ENCODE data around the gene SIRT3.
A peak's percentile ranks its signal among the peaks of the same experiment; 100 is the strongest.

The SIRT3 gene

DNA sequence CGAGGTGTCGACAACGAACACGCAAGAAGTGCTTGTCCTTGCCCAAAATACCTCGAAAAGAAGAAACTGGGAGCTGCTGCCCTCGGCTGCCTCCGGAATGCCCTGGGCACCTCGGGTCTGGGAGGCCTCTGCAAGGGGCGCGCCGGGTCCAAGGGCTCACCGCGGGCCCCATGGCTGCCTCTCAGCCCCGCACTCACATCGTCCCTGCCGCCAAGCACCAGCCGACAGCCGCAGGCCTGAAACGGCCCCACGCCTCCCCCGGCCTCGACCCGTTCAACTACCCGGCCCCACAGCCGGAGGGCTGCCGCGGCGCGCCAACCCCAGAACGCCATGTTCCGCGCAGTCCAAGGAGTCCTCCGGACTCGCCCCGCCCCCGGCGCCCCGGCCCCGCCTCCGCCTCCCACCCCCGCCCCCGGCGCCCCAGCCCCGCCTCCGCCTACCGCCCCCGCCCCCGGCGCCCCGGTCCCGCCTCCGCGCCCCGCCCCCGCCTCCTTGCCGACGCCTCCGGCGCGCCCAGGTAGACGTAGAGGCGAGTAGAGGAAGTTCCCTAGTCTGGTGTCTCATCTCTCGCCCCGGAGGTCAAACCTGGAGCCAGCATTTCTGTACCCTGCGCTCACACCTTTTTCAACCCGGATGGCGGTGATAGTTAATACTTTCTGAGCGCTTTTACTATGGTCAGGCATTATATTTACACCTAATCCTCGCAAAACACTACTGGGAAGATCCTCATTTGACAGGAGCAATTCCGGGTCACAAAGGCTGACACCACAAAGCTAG lies at the start of gene SIRT3:
SIRT3 (minus strand) TSS at position 346 of the 777 bp plus-strand sequence; CDS start at position 332, 14 bp downstream.
- DNase-seq (ENCODE audit: low spot score) = peak; percentile 91

GRCh38 chr11:285894-286220 lies 49.7 kb upstream of the SIRT3 start:
- DNase-seq (ENCODE audit: low spot score) = no peak

- DNase-seq (ENCODE audit: low spot score) = no peak
These were observed 49.1 kb upstream of the SIRT3 start for GRCh38 chr11:285021-285893.

GRCh38 chr11:284105-285020 lies 48.2 kb upstream of the SIRT3 start:
- DNase-seq (ENCODE audit: low spot score) = no peak

DNA sequence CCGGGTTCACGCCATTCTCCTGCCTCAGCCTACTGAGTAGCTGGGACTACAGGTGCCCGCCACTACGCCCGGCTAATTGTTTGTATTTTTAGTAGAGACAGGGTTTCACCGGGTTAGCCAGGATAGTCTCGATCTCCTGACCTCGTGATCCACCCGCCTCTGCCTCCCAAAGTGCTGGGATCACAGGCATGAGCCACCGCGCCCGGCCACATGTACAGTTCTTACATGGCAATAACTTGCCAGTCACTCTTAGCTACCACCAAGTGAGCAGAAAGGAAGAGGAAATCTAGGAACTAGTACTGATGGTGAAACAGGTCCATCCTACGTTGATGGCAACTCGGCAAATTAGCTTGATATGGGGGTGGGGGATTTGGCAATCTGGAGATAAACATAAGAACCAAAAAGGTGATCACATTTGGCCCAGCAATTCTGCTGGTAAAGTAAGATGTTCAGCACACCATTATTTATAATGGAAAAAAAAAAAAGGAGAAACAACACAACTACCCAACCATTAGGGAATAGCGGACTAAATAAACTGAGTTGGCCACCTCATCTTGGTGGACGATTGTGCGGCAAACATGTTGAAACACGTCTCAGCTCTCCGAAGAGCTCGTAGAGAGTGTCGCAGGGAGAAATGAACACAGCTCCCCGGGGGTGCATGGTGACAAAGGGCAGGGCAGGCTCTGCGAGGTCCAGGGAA lies 47.4 kb upstream of the SIRT3 start:
- no peak for DNase-seq (ENCODE audit: low spot score)

- no peak for DNase-seq (ENCODE audit: low spot score)
These were observed 46.7 kb upstream of the SIRT3 start for GRCh38 chr11:282630-283360.

DNA sequence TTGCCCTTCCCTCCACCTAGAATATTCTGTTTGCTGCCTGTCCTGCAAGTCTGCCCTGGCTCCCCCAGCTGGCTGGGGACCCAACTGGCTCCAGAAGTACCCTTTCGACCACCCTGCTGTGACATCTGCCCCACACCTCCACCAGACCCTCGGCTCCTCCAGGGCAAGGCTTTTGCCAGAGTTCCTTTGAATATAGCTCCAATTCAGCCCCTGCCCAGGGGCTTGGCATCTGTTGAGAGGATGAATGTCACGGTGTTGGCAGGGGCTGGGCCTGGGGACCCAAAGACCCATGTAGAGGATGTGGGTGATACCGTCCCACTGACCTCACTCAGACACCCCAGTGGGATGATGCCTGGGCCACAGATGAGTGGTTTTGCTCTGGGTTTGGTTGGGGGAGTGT lies 46.0 kb upstream of the SIRT3 start:
- DNase-seq (ENCODE audit: low spot score) = no peak

DNA sequence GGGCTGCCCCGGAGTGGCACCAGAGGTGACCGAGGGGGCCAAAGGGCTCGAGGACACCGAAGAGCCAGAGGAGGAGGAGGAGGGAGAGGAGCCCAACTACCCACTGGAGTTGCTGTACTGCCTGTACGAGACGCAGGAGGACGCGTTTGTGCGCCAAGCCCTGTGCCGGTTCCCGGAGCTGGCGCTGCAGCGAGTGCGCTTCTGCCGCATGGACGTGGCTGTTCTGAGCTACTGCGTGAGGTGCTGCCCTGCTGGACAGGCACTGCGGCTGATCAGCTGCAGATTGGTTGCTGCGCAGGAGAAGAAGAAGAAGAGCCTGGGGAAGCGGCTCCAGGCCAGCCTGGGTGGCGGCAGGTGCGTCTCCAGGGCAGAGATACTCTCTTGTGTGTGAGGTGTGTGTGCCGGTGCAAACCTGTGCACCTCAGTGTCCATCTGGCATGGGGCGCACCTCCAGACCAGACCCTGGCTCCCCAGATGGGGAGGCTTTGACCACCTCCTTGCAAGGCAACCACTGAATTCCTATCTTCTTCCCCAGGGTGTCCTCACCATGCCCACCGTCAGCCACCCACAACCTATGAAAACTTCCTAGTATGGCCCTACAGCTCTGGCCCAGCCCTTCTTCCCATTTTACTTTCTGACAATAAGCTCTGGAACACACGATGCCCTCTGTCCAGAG lies 45.5 kb upstream of the SIRT3 start:
- no peak for DNase-seq (ENCODE audit: low spot score)

GRCh38 chr11:280706-281485 lies 44.8 kb upstream of the SIRT3 start:
- DNase-seq (ENCODE audit: low spot score) = no peak

GRCh38 chr11:279966-280705 lies 44.0 kb upstream of the SIRT3 start:
- DNase-seq (ENCODE audit: low spot score) = peak; percentile 48

DNA sequence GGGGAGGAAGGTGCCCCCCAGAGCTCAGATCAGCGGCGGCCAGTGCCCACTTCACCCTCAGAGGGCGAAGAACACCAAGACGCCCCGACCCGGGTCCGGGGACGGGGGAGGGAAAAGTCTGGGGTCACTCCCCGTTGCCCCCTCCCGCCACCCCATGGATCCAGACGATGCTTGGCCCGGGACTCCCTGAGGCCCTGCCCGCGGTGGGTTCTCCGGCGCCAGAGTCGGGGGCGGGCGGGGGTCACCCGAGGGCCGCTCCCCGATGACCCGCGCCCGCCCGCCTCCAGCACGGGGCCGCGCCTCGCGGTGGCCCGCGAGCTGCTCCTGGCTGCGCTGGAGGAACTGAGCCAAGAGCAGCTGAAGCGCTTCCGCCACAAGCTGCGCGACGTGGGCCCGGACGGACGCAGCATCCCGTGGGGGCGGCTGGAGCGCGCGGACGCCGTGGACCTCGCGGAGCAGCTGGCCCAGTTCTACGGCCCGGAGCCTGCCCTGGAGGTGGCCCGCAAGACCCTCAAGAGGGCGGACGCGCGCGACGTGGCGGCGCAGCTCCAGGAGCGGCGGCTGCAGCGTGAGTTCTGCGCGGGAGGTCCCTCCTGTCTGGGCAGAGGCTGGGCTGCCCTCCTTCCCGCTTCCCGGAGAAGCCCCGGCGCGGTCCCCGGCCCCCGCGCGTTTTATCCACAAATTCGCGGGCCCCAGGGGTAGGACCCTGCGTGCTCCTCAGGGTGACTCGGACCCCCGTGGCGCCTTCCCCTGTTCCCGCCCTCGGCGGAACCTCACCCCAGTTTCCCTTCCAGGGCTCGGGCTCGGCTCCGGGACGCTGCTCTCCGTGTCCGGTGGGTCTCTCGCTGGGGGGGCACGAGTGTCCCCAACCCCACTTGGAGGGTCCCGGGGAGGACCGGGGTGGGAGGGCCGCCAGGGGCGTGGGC lies 43.2 kb upstream of the SIRT3 start:
- no peak for DNase-seq (ENCODE audit: low spot score)

DNA sequence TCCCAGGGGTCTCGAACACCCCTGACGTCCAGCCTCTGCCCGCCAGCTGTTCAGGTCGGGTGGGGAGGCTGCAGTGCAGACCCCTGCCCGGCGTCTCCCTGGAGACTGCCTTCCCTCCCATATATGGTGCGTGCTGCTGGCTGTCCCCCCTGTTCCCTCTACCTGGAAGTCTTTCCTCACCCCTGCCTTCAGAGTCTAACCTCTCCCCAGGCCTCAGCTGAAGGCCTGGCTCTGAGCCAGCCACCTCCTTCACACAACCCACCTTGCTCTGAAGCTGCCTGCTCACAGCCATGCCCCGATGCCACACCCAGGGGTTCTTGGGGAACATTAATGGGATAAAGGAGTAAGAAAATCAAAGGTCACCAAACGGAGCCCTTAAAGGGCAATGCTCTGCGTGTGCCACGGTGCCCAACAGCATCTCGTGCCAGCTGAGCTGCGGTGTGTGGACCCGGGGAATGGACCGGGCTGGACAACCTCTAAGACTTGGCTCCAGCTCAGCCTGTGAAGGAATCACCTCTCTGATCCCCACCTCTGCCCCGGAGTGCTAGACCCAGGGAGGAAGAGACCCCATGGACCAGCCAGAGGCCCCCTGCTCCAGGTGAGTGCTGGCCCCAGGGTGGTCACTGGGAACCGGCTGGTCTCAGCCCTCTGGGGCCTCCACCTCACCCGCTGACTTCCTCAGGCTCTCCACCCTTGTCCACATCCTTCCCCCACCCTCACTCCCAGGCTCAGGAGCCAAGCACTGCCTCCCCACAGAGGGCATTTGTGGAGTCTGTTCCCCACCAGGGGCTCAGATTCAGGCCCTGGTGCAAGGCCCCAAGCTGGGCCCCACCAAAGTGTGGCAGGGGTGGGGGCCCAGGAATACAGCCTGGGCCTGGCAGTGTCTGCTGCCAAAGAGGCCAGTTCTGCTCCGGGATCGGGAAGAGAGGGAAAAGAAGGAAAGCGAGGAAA lies 42.1 kb upstream of the SIRT3 start, which contains the start of gene NLRP6:
NLRP6 (plus strand) TSS at position 407 of the 951 bp plus-strand sequence; CDS start at position 570, 163 bp downstream.
- DNase-seq (ENCODE audit: low spot score) = no peak

DNA sequence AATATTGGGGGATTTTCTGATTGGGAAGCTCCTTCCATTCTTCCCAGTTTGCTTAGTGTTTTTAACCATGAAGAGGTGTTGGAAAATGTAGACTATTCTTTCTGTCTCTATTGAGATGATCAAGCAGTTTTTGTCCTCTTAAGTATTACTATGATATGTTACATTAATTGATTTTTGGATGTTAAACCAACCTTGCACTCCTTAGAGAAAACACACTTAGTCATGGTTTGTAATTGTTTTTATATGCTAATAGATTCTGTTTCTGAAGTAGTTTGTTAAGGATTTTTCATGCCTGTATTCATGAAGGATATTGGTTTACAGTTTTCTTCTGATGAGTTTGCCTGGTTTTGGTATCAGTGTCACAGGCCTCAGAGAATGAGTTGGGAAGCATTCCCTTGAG lies 40.1 kb upstream of the SIRT3 start:
- DNase-seq (ENCODE audit: low spot score) = no peak

DNA sequence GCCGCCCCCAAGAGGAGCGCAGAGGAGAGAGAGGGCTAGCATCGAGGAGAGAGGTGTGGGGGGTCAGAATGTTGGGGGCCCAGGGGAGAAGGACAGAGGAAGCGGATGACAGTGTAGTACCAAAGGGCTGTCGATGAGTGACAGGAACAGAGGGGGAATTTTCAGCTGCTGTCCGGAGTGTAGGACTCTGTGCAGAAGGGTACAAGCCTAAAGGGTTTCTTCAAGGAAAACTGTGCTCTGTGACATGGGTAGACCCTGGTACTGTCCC lies 36.7 kb upstream of the SIRT3 start:
- no peak for DNase-seq (ENCODE audit: low spot score)

DNA sequence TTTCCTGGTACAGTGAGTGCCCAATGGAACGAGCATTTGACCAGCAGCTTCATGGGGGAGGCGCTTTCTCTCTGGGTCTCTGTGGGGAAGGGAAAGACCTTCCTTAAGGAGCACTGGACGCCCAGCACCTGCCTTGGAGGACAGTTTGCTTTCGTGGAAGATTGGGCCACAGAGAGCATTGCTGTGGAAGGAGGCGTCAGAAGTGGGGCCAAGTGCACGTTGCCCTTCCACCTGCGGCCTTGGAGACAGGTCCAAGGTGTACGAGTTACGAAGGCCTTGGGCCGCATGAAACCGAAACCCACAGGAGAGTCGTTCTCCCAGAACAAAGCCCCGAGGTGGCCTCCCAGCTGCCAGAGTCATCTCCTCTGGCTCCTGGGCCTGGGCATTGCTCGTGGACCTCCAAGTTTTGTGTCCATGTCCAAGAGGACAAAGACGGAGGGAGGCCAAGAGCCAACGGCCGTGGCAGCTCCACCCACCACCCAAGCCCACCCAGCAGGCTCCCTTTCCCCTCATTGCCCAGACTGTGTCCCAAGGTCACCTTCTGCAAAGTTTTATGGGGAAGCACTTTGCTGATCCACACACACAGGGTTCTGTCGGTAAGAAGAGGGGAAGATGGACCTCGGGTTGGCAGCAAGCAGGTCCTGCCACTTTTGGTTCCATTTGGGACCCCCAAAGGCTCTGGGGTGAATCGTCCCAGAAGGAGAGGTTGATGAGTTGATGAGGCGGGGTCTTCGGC lies 36.2 kb upstream of the SIRT3 start:
- no peak for DNase-seq (ENCODE audit: low spot score)

GRCh38 chr11:271319-271715 lies 35.2 kb upstream of the SIRT3 start:
- no peak for DNase-seq (ENCODE audit: low spot score)
